Measurements from ENCODE around the gene GATA3.
A peak's percentile ranks its signal among the peaks of the same experiment; 100 is the strongest.

Gene GATA3

DNA sequence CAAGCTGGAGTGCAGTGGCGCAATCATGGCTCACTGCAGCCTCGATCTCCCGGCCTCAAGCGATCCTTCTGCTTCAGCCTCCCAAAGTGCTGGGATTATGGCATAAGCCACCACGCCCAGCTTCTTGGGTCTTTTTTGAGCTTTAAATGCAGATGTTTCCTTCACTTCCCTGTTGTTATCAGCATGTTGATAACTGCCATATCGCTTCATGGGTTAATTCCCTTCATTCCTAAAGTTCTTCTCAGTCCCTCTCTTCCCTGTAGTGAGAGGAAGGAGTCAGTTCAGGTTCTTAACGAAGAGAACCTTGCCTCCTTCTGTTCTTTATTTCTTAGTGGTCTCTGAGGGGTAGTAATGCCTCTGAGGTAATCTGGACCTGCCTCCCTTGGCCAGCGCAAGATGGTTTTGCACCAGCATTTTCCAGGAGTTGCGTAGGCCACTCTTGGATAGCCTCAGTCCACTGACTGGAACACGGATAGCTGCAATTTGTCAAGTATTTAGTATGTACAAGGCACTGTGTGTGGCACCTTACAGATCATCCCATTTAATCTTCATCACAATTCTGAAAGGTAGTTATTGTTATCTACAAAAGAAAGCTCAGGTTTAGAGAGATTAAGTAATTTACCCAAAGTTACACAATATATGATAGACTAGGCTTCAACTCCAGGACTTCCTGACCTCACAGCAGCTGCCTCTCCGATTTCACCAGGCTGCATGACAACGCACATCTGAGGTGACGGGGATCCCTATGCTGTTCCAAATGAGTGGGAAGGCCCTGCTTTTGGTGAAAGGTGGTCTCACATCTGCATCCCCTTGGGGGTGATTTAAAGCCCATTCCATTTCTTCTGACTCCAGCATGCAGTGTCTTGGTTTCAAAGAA is 60.5 kb downstream of the GATA3 start:
- TF ChIP-seq, protein P1, sequence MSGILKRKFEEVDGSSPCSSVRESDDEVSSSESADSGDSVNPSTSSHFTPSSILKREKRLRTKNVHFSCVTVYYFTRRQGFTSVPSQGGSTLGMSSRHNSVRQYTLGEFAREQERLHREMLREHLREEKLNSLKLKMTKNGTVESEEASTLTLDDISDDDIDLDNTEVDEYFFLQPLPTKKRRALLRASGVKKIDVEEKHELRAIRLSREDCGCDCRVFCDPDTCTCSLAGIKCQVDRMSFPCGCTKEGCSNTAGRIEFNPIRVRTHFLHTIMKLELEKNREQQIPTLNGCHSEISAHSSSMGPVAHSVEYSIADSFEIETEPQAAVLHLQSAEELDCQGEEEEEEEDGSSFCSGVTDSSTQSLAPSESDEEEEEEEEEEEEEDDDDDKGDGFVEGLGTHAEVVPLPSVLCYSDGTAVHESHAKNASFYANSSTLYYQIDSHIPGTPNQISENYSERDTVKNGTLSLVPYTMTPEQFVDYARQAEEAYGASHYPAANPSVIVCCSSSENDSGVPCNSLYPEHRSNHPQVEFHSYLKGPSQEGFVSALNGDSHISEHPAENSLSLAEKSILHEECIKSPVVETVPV (CRISPR knock-in tag; IDR thresholded peaks at IDR 0.05), result no peak
- TF ChIP-seq PPARA (CRISPR knock-in tag; IDR thresholded peaks at IDR 0.05; ENCODE audit: borderline replicate concordance), result no peak

DNA sequence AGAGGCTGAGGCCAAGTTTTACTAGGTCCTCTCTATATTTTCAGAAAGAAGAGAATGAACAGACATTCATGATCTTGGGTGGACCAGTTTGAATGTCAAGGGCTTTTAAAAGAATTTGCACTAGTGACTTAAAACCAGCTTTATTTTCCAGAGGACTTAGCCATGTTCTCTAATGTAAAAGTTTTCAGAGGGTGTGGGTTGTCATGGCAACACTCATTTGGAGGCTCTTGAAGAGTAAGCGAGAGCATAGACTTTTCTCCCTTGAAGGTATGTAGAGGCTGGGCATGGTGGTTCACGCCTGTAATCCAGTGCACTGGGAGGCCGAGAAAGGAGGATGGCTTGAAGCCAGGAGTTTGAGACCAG is 61.1 kb downstream of the GATA3 start:
- TF ChIP-seq OSR1 (CRISPR knock-in tag; IDR thresholded peaks at IDR 0.05) (no peak), ISL1 (CRISPR knock-in tag; IDR thresholded peaks at IDR 0.05) (no peak), PPARA (CRISPR knock-in tag; IDR thresholded peaks at IDR 0.05; ENCODE audit: borderline replicate concordance) (no peak), ZFP3 (CRISPR knock-in tag; IDR thresholded peaks at IDR 0.05) (no peak), GLIS3 (CRISPR knock-in tag; IDR thresholded peaks at IDR 0.05) (no peak), ZNF8 (CRISPR knock-in tag; IDR thresholded peaks at IDR 0.05) (no peak), SNAI2 (CRISPR knock-in tag; IDR thresholded peaks at IDR 0.05) (no peak), BACH2 (CRISPR knock-in tag; IDR thresholded peaks at IDR 0.05; ENCODE audit: borderline replicate concordance) (no peak), ZFP30 (CRISPR knock-in tag; IDR thresholded peaks at IDR 0.05) (no peak), ARNTL (CRISPR knock-in tag; IDR thresholded peaks at IDR 0.05; ENCODE audit: borderline replicate concordance, low read depth) (no peak), ESRRG (CRISPR knock-in tag; IDR thresholded peaks at IDR 0.05) (no peak), TCF4 (CRISPR knock-in tag; IDR thresholded peaks at IDR 0.05; ENCODE audit: borderline replicate concordance) (no peak), ZC3H10 (CRISPR knock-in tag; IDR thresholded peaks at IDR 0.05) (no peak), CSDC2 (CRISPR knock-in tag; IDR thresholded peaks at IDR 0.05) (no peak)
- TF ChIP-seq, protein P2, sequence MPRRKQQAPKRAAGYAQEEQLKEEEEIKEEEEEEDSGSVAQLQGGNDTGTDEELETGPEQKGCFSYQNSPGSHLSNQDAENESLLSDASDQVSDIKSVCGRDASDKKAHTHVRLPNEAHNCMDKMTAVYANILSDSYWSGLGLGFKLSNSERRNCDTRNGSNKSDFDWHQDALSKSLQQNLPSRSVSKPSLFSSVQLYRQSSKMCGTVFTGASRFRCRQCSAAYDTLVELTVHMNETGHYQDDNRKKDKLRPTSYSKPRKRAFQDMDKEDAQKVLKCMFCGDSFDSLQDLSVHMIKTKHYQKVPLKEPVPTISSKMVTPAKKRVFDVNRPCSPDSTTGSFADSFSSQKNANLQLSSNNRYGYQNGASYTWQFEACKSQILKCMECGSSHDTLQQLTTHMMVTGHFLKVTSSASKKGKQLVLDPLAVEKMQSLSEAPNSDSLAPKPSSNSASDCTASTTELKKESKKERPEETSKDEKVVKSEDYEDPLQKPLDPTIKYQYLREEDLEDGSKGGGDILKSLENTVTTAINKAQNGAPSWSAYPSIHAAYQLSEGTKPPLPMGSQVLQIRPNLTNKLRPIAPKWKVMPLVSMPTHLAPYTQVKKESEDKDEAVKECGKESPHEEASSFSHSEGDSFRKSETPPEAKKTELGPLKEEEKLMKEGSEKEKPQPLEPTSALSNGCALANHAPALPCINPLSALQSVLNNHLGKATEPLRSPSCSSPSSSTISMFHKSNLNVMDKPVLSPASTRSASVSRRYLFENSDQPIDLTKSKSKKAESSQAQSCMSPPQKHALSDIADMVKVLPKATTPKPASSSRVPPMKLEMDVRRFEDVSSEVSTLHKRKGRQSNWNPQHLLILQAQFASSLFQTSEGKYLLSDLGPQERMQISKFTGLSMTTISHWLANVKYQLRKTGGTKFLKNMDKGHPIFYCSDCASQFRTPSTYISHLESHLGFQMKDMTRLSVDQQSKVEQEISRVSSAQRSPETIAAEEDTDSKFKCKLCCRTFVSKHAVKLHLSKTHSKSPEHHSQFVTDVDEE (CRISPR knock-in tag; IDR thresholded peaks at IDR 0.05), result no peak
- TF ChIP-seq, protein P3, sequence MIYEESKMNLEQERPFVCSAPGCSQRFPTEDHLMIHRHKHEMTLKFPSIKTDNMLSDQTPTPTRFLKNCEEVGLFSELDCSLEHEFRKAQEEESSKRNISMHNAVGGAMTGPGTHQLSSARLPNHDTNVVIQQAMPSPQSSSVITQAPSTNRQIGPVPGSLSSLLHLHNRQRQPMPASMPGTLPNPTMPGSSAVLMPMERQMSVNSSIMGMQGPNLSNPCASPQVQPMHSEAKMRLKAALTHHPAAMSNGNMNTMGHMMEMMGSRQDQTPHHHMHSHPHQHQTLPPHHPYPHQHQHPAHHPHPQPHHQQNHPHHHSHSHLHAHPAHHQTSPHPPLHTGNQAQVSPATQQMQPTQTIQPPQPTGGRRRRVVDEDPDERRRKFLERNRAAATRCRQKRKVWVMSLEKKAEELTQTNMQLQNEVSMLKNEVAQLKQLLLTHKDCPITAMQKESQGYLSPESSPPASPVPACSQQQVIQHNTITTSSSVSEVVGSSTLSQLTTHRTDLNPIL (CRISPR knock-in tag; IDR thresholded peaks at IDR 0.05; ENCODE audit: low read depth), result no peak
- ATAC-seq, result no peak

More for the DNA sequence above, 60.5 kb downstream of the GATA3 start:
- ATAC-seq, result no peak

DNA sequence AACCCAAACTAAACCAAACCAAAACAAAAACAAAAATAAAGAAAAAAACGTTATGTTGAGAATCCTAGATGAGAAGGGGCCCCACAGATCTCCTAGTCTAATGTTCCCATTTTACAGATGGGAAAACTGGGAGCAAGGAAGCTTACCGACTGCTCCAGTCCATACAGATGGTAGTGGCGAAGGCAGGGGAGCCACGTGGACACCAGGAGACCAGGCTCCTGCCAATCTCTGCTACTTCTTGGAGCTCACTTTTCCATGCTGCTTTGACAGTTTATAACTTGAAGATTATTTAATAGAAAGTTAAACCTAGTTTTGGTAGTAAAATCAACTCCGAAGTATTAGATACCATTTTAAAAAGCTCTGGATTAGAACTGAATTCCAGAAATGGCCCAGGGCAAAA is 62.0 kb downstream of the GATA3 start:
- ATAC-seq, result no peak
- TF ChIP-seq TCF4 (CRISPR knock-in tag; IDR thresholded peaks at IDR 0.05; ENCODE audit: borderline replicate concordance) (no peak), ZNF8 (CRISPR knock-in tag; IDR thresholded peaks at IDR 0.05) (no peak), OSR1 (CRISPR knock-in tag; IDR thresholded peaks at IDR 0.05) (no peak)
- TF ChIP-seq, protein P3 (CRISPR knock-in tag; IDR thresholded peaks at IDR 0.05; ENCODE audit: low read depth), result no peak

DNA sequence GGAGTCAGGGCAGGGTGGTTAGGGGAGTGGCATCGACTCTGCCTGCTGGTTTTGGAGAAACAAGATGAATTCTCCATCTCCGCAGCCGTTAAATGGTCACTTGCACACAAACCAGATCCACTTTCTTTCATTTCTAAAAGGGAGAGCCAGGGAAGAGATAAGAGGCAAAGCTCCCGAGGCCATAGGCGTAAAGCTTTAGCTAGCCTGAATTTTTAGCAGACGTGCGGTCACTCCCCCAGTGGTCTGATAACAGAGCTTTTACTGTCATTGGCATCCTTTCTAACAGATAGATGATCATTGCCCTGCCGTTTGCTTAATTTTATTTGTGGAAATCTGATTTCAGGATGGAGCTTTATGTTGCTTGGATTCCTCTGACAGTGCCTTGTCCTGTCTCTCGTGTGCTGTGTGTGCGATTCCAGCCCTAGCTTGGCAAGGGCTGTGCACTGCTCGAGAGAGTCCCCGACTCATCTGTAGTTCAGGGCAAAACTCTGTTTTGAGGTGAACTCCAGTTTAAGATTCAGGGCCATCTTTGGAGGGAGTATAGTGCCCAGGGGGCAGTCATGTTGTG is 62.5 kb downstream of the GATA3 start:
- peak; percentile 76; the same call in 2 of the 3 replicates for ATAC-seq
- TF ChIP-seq SNAI2 (CRISPR knock-in tag; IDR thresholded peaks at IDR 0.05), result no peak
- TF ChIP-seq GLIS3 (CRISPR knock-in tag; IDR thresholded peaks at IDR 0.05), result peak; percentile 74; the same call in 1 of the 2 replicates
- TF ChIP-seq TOX (CRISPR knock-in tag; IDR thresholded peaks at IDR 0.05; ENCODE audit: borderline replicate concordance), result no peak
- TF ChIP-seq, protein P2 (CRISPR knock-in tag; IDR thresholded peaks at IDR 0.05), result peak; percentile 98
- TF ChIP-seq ZFP3 (CRISPR knock-in tag; IDR thresholded peaks at IDR 0.05), result no peak
- no peak for TF ChIP-seq OSR1 (CRISPR knock-in tag; IDR thresholded peaks at IDR 0.05)
- peak; percentile 88 for TF ChIP-seq ISL1 (CRISPR knock-in tag; IDR thresholded peaks at IDR 0.05)
- TF ChIP-seq ARNTL (CRISPR knock-in tag; IDR thresholded peaks at IDR 0.05; ENCODE audit: borderline replicate concordance, low read depth), result no peak
- peak; percentile 77; the same call in 1 of the 2 replicates for TF ChIP-seq ESRRG (CRISPR knock-in tag; IDR thresholded peaks at IDR 0.05)
- TF ChIP-seq, protein P4, sequence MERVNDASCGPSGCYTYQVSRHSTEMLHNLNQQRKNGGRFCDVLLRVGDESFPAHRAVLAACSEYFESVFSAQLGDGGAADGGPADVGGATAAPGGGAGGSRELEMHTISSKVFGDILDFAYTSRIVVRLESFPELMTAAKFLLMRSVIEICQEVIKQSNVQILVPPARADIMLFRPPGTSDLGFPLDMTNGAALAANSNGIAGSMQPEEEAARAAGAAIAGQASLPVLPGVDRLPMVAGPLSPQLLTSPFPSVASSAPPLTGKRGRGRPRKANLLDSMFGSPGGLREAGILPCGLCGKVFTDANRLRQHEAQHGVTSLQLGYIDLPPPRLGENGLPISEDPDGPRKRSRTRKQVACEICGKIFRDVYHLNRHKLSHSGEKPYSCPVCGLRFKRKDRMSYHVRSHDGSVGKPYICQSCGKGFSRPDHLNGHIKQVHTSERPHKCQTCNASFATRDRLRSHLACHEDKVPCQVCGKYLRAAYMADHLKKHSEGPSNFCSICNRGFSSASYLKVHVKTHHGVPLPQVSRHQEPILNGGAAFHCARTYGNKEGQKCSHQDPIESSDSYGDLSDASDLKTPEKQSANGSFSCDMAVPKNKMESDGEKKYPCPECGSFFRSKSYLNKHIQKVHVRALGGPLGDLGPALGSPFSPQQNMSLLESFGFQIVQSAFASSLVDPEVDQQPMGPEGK (CRISPR knock-in tag; IDR thresholded peaks at IDR 0.05; ENCODE audit: borderline replicate concordance), result no peak
- TF ChIP-seq ZNF8 (CRISPR knock-in tag; IDR thresholded peaks at IDR 0.05), result peak; percentile 29; the same call in 1 of the 2 replicates
- peak; percentile 30; the same call in 1 of the 2 replicates for TF ChIP-seq ZNF70 (CRISPR knock-in tag; IDR thresholded peaks at IDR 0.05)

Data from SK-N-SH treated with all-trans-retinoic acid at 6 μM for 48 hours (cell line).